Measurements from ENCODE around the gene KCMF1.

The KCMF1 gene
- 38.5 to 59.6 (median 56.4) reads per million in 3 donors for total RNA-seq

- peak within 1 kb of the TSS; percentile 91 for H3K27ac ChIP-seq (ENCODE audit: insufficient read depth, low read length, poor library complexity, severe bottlenecking)
- H3K4me3 ChIP-seq (ENCODE audit: insufficient read depth, low read depth, low read length, poor library complexity, severe bottlenecking): peak within 1 kb of the TSS; percentile 83
- H3K9me3 ChIP-seq (ENCODE audit: control insufficient read depth, low read length): no peaks in the 10 kb centered on the region
- DNase-seq: peak; percentile 54 to 65 (median 61)
- H3K4me1 ChIP-seq (ENCODE audit: control insufficient read depth, insufficient read depth, low read length, poor library complexity, severe bottlenecking): peaks cover 14% of the 10 kb centered on the region
- no peaks in the 10 kb centered on the region for H3K27me3 ChIP-seq (replicated peaks; ENCODE audit: control insufficient read depth, insufficient read depth, low read length, poor library complexity, severe bottlenecking)
- no peaks in the 10 kb centered on the region for H3K36me3 ChIP-seq (ENCODE audit: control insufficient read depth, insufficient read depth, low read length)
Observed at GRCh38 chr2:84970868-84971509, at the start of gene KCMF1. Gene KCMF1 (plus strand): TSS chr2:84971161. CDS start chr2:84971452, 291 bp downstream.

- Histone ChIP-seq H3K9me3 (ENCODE audit: control insufficient read depth, low read length) (no peaks in the 10 kb centered on the region), H3K4me1 (ENCODE audit: control insufficient read depth, insufficient read depth, low read length, poor library complexity, severe bottlenecking) (peaks cover 25% of the 10 kb centered on the region), H3K36me3 (ENCODE audit: control insufficient read depth, insufficient read depth, low read length) (no peaks in the 10 kb centered on the region), H3K27me3 (replicated peaks; ENCODE audit: control insufficient read depth, insufficient read depth, low read length, poor library complexity, severe bottlenecking) (no peaks in the 10 kb centered on the region), H3K27ac (ENCODE audit: insufficient read depth, low read length, poor library complexity, severe bottlenecking) (no peak overlapping the region), H3K4me3 (ENCODE audit: insufficient read depth, low read depth, low read length, poor library complexity, severe bottlenecking) (no peak overlapping the region)
- DNase-seq: no peak
Observed at GRCh38 chr2:84923009-84923408, 48.0 kb upstream of the KCMF1 start.

- Histone ChIP-seq H3K36me3 (ENCODE audit: control insufficient read depth, insufficient read depth, low read length) (no peaks in the 10 kb centered on the region), H3K4me1 (ENCODE audit: control insufficient read depth, insufficient read depth, low read length, poor library complexity, severe bottlenecking) (peaks cover 23% of the 10 kb centered on the region), H3K27me3 (replicated peaks; ENCODE audit: control insufficient read depth, insufficient read depth, low read length, poor library complexity, severe bottlenecking) (no peaks in the 10 kb centered on the region), H3K9me3 (ENCODE audit: control insufficient read depth, low read length) (no peaks in the 10 kb centered on the region), H3K27ac (ENCODE audit: insufficient read depth, low read length, poor library complexity, severe bottlenecking) (peak overlapping the region; percentile 65), H3K4me3 (ENCODE audit: insufficient read depth, low read depth, low read length, poor library complexity, severe bottlenecking) (peak overlapping the region; percentile 11)
- peak in 2 of 3 donors; percentile 31 to 43 for DNase-seq
Observed at GRCh38 chr2:84924173-84925106, 46.5 kb upstream of the KCMF1 start.

- Histone ChIP-seq H3K27me3 (replicated peaks; ENCODE audit: control insufficient read depth, insufficient read depth, low read length, poor library complexity, severe bottlenecking) (no peaks in the 10 kb centered on the region), H3K27ac (ENCODE audit: insufficient read depth, low read length, poor library complexity, severe bottlenecking) (peak overlapping the region; percentile 8), H3K4me1 (ENCODE audit: control insufficient read depth, insufficient read depth, low read length, poor library complexity, severe bottlenecking) (peaks cover 20% of the 10 kb centered on the region), H3K36me3 (ENCODE audit: control insufficient read depth, insufficient read depth, low read length) (no peaks in the 10 kb centered on the region), H3K9me3 (ENCODE audit: control insufficient read depth, low read length) (no peaks in the 10 kb centered on the region), H3K4me3 (ENCODE audit: insufficient read depth, low read depth, low read length, poor library complexity, severe bottlenecking) (no peak overlapping the region)
- DNase-seq: no peak
Observed at GRCh38 chr2:84925336-84925723, 45.6 kb upstream of the KCMF1 start.

GRCh38 chr2:84925724-84926376 lies 45.1 kb upstream of the KCMF1 start:
- Histone ChIP-seq H3K9me3 (ENCODE audit: control insufficient read depth, low read length) (no peaks in the 10 kb centered on the region), H3K4me1 (ENCODE audit: control insufficient read depth, insufficient read depth, low read length, poor library complexity, severe bottlenecking) (peaks cover 20% of the 10 kb centered on the region), H3K27me3 (replicated peaks; ENCODE audit: control insufficient read depth, insufficient read depth, low read length, poor library complexity, severe bottlenecking) (no peaks in the 10 kb centered on the region), H3K27ac (ENCODE audit: insufficient read depth, low read length, poor library complexity, severe bottlenecking) (peak overlapping the region; percentile 11), H3K4me3 (ENCODE audit: insufficient read depth, low read depth, low read length, poor library complexity, severe bottlenecking) (peak overlapping the region; percentile 67), H3K36me3 (ENCODE audit: control insufficient read depth, insufficient read depth, low read length) (no peaks in the 10 kb centered on the region)
- peak; percentile 95 to 98 (median 96) for DNase-seq

- Histone ChIP-seq H3K4me3 (ENCODE audit: insufficient read depth, low read depth, low read length, poor library complexity, severe bottlenecking) (peak overlapping the region; percentile 67), H3K36me3 (ENCODE audit: control insufficient read depth, insufficient read depth, low read length) (no peaks in the 10 kb centered on the region), H3K4me1 (ENCODE audit: control insufficient read depth, insufficient read depth, low read length, poor library complexity, severe bottlenecking) (peaks cover 20% of the 10 kb centered on the region), H3K27ac (ENCODE audit: insufficient read depth, low read length, poor library complexity, severe bottlenecking) (no peak overlapping the region), H3K27me3 (replicated peaks; ENCODE audit: control insufficient read depth, insufficient read depth, low read length, poor library complexity, severe bottlenecking) (no peaks in the 10 kb centered on the region), H3K9me3 (ENCODE audit: control insufficient read depth, low read length) (no peaks in the 10 kb centered on the region)
- DNase-seq: no peak
Observed at GRCh38 chr2:84927275-84927627, 43.7 kb upstream of the KCMF1 start.

- no peaks in the 10 kb centered on the region for H3K27me3 ChIP-seq (replicated peaks; ENCODE audit: control insufficient read depth, insufficient read depth, low read length, poor library complexity, severe bottlenecking)
- H3K4me1 ChIP-seq (ENCODE audit: control insufficient read depth, insufficient read depth, low read length, poor library complexity, severe bottlenecking): peaks cover 9% of the 10 kb centered on the region
- H3K4me3 ChIP-seq (ENCODE audit: insufficient read depth, low read depth, low read length, poor library complexity, severe bottlenecking): no peak overlapping the region
- H3K36me3 ChIP-seq (ENCODE audit: control insufficient read depth, insufficient read depth, low read length): no peaks in the 10 kb centered on the region
- H3K9me3 ChIP-seq (ENCODE audit: control insufficient read depth, low read length): no peaks in the 10 kb centered on the region
- DNase-seq: no peak
- no peak overlapping the region for H3K27ac ChIP-seq (ENCODE audit: insufficient read depth, low read length, poor library complexity, severe bottlenecking)
Observed at GRCh38 chr2:84931384-84931821, 39.6 kb upstream of the KCMF1 start.

- Histone ChIP-seq H3K9me3 (ENCODE audit: control insufficient read depth, low read length) (no peaks in the 10 kb centered on the region), H3K27me3 (replicated peaks; ENCODE audit: control insufficient read depth, insufficient read depth, low read length, poor library complexity, severe bottlenecking) (no peaks in the 10 kb centered on the region), H3K36me3 (ENCODE audit: control insufficient read depth, insufficient read depth, low read length) (peaks cover 3% of the 10 kb centered on the region), H3K4me3 (ENCODE audit: insufficient read depth, low read depth, low read length, poor library complexity, severe bottlenecking) (peak overlapping the region; percentile 20), H3K27ac (ENCODE audit: insufficient read depth, low read length, poor library complexity, severe bottlenecking) (peak overlapping the region; percentile 85), H3K4me1 (ENCODE audit: control insufficient read depth, insufficient read depth, low read length, poor library complexity, severe bottlenecking) (peaks cover 12% of the 10 kb centered on the region)
- DNase-seq: peak in 1 of 3 donors; percentile 6
Observed at GRCh38 chr2:84938194-84938879, 32.6 kb upstream of the KCMF1 start.

- Histone ChIP-seq H3K4me1 (ENCODE audit: control insufficient read depth, insufficient read depth, low read length, poor library complexity, severe bottlenecking) (peaks cover 12% of the 10 kb centered on the region), H3K36me3 (ENCODE audit: control insufficient read depth, insufficient read depth, low read length) (peaks cover 4% of the 10 kb centered on the region), H3K27me3 (replicated peaks; ENCODE audit: control insufficient read depth, insufficient read depth, low read length, poor library complexity, severe bottlenecking) (no peaks in the 10 kb centered on the region), H3K27ac (ENCODE audit: insufficient read depth, low read length, poor library complexity, severe bottlenecking) (peak overlapping the region; percentile 85), H3K9me3 (ENCODE audit: control insufficient read depth, low read length) (no peaks in the 10 kb centered on the region), H3K4me3 (ENCODE audit: insufficient read depth, low read depth, low read length, poor library complexity, severe bottlenecking) (peak overlapping the region; percentile 16)
- peak; percentile 52 to 71 (median 63) for DNase-seq
Observed at GRCh38 chr2:84939426-84940087, 31.4 kb upstream of the KCMF1 start.

Measured in effector memory CD4-positive, alpha-beta T cell (primary cell).